OCI-LY7 (cell line): ENCODE measurements around the gene TRIM25.

Source experiments
- EZH2phosphoT487 ChIP-seq: fragments of 200-600 bp; sonication (generic); IDR thresholded peaks from 2 replicates; pipeline ENCODE4 v1.6.1; 2018; ENCODE audit warnings: low read depth, borderline replicate concordance, mild to moderate bottlenecking, mixed run types, antibody characterized with exemption, low read length, moderate library complexity, mixed read lengths
- TF ChIP-seq, protein P1 (sequence below): fragments of 200-600 bp; sonication (generic); conservative IDR thresholded peaks from 2 replicates; pipeline ENCODE4 v1.5.1; 2014; ENCODE audit warnings: mild to moderate bottlenecking, antibody characterized with exemption, low read length, moderate library complexity, mixed read lengths

DNA sequence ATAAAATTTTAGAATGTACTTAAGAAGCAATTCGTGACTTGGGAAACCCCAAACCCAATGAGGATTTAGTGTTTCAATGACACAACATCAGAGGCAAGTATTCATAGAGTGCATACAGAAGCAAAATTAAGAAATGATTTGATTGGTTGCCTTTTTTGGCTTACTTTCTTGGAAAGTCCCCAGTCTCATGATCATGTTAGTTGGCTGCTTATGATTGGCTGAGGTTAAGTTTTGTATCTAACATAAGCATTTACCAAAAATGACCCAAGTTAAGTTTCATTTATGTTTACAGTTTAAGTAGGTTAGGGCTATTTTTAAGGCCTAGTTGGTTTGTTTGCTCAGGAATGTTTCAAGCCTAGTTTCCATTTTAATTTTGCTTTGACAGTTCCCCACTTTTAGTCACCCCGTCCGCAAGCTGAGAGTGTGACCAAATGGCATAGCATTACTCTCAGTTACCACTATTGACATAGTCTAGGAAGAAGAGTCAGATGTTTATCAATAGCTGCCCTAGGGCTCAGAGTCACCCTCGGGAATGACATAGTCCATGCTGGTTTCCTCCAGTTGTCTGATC, 43.7 kb downstream of the TRIM25 start:
- TF ChIP-seq, protein P1, sequence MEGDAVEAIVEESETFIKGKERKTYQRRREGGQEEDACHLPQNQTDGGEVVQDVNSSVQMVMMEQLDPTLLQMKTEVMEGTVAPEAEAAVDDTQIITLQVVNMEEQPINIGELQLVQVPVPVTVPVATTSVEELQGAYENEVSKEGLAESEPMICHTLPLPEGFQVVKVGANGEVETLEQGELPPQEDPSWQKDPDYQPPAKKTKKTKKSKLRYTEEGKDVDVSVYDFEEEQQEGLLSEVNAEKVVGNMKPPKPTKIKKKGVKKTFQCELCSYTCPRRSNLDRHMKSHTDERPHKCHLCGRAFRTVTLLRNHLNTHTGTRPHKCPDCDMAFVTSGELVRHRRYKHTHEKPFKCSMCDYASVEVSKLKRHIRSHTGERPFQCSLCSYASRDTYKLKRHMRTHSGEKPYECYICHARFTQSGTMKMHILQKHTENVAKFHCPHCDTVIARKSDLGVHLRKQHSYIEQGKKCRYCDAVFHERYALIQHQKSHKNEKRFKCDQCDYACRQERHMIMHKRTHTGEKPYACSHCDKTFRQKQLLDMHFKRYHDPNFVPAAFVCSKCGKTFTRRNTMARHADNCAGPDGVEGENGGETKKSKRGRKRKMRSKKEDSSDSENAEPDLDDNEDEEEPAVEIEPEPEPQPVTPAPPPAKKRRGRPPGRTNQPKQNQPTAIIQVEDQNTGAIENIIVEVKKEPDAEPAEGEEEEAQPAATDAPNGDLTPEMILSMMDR: no peak
- TF ChIP-seq EZH2phosphoT487: no peak
